Bladder microvascular endothelial cell (primary cell): ENCODE data around the gene FHIP1B. TPM values are rescaled to one million over a fixed set of nuclear protein-coding genes. Genes with fewer than 3 reads are reported as not detected.

Source experiments
- total RNA-seq: library from RNA; depleted of rRNA; stranded (reverse); fragments of >200 nt; gene quantifications from 2 replicates; pipeline ENCODE4 v1.2.3, GENCODE V29; 2014

The FHIP1B gene
- total RNA-seq, result 5.2 and 10.1 TPM in 2 replicates

DNA sequence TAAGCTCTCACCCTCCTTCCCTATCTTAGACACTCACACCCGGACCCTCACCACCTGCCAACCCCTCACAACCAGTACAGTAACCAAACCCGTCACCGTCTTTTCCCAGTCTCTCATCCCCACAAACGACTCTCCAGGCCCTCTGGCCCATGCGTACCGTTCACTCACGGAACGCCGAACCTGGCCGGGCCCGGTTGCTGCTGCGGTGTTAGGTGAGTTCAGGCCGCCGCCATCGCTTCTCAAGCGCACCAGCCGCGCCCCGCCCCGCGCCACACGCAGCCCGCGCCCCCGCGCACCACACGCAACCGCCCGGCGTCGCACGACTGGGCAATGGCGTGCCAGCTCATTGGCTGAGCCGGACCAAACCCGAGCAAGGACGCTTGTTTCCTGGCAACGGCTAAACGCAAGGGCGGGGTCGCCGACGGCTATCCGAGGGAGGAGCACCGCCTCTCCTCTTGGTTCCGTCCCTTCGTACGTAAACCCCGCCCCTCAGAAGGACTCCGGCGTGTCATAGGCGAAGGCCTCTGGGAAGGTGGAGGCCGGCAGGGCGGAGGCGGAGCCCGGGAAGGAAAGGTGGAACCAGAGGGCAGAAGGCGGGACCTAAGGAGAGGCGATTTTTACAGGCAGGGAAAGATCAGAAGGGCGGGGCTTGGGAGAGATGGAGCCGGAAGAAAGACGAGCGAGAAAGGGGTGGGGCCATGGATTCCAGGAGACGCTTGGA, at the start of gene FHIP1B:
Gene FHIP1B, minus strand, starts transcription at position 250 of the 721 bp plus-strand sequence. CDS start 10,120 bp downstream, outside the sequence.

DNA sequence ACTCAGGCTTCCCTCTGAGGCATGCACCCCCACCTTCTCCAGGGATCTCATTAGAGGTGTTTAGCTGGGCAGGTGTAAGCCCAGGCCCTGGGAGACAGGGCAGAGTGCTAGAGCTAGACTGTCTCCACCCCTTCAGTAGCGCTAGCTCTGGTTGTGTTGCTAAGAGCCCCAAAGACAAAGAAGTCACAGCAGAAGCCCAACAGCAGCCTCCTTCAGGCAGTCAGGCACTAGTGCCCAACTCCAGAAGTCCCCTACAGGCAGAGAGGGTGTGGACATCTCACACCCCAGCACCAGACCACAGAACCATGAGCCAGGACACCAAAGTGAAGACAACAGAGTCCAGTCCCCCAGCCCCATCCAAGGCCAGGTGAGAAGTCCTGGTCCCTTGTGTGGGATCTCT, 4.5 kb upstream of the FHIP1B start, which contains the start of gene CNGA4:
Gene CNGA4, plus strand, starts transcription at position 188 of the 400 bp plus-strand sequence. Its CDS starts 118 bp downstream, at position 306.

DNA sequence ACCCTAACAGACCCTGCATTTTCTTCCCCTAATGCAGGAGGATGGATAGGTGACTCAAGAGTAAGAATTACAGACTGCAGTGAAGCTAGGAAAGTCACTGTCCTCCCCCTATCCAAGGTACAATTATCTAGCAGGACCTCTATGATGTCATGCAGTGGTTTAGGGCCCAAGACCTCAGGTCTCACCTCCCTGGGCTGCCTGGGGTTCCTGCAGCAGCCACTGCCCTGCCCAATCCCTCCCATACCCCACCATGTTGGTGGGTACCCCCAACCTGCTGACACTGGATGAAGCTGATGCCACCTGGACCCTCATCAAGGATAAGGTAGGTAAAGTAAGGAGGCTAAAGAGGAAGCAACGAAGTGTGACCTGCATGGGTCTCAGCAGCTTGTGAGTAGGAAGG, 29.1 kb downstream of the FHIP1B start, which contains the start of gene C11orf42:
Gene C11orf42, plus strand, starts transcription at position 192 of the 400 bp plus-strand sequence. Its CDS starts 59 bp downstream, at position 251.

DNA sequence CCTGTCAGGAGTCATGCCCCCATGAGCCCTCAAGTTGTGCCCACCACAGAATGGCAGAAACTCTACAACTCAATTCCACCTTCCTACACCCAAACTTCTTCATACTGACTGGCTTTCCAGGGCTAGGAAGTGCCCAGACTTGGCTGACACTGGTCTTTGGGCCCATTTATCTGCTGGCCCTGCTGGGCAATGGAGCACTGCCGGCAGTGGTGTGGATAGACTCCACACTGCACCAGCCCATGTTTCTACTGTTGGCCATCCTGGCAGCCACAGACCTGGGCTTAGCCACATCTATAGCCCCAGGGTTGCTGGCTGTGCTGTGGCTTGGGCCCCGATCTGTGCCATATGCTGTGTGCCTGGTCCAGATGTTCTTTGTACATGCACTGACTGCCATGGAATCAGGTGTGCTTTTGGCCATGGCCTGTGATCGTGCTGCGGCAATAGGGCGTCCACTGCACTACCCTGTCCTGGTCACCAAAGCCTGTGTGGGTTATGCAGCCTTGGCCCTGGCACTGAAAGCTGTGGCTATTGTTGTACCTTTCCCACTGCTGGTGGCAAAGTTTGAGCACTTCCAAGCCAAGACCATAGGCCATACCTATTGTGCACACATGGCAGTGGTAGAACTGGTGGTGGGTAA, 35.1 kb downstream of the FHIP1B start, which contains the start of gene OR52W1:
Gene OR52W1, plus strand, starts transcription at position 51 of the 637 bp plus-strand sequence. Its CDS starts 0 bp downstream, at position 51.

DNA sequence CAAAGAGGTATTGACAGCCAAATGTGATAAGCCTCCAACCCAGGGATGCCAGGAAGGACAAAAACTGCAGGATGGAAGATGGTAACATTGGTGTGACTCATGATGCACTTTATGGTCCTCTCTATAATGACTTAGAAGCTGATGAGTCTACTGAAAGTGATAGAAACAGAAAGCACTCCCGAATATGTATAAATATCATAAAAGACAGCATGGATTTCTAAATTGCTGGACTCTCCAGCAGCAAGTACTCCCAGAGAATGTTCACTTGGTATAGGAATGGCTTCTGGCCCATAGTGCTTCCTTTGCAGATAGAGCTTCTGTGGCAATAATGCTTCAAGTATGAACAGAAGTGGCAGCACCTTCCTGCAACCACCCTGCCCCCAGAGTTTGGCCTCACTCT, 64.2 kb downstream of the FHIP1B start, which contains the start of gene OR52B2:
Gene OR52B2, minus strand, starts transcription at position 101 of the 400 bp plus-strand sequence. Its CDS starts 0 bp downstream, at position 101.

Other genes with a start within 250 kb of the FHIP1B start
- gene OR52L1, start 247.7 kb downstream of the FHIP1B start, total RNA-seq, result not detected in 2 replicates
- gene OR56A4, start 227.7 kb downstream of the FHIP1B start, total RNA-seq, result not detected in 2 replicates
- gene OR56A1, start 203.9 kb downstream of the FHIP1B start, total RNA-seq, result not detected in 2 replicates
- gene OR56B4, start 127.0 kb downstream of the FHIP1B start, total RNA-seq, result not detected in 2 replicates
- under 0.01 TPM in 1 of 2 replicates, not detected in the other for gene OR52B2, start 64.3 kb downstream of the FHIP1B start, total RNA-seq
- gene OR52W1, start 35.4 kb downstream of the FHIP1B start, total RNA-seq, result not detected in 2 replicates
- not detected in 2 replicates for gene C11orf42, start 29.1 kb downstream of the FHIP1B start, total RNA-seq
- not detected in 2 replicates for gene CNGA4, start 4.5 kb upstream of the FHIP1B start, total RNA-seq
- 0.13 TPM in 1 of 2 replicates, not detected in the other for gene CCKBR, start 25.2 kb upstream of the FHIP1B start, total RNA-seq
- 66.6 and 182 TPM in 2 replicates for gene CAVIN3, start 85.9 kb upstream of the FHIP1B start, total RNA-seq
- 12.6 and 28.5 TPM in 2 replicates for gene SMPD1, start 155.8 kb upstream of the FHIP1B start, total RNA-seq
- 37.8 and 38.0 TPM in 2 replicates for gene APBB1, start 184.5 kb upstream of the FHIP1B start, total RNA-seq
- gene HPX, start 206.4 kb upstream of the FHIP1B start, total RNA-seq, result 0.32 and 0.57 TPM in 2 replicates
- gene TRIM3, start 239.3 kb upstream of the FHIP1B start, total RNA-seq, result 19.8 and 28.1 TPM in 2 replicates
- gene ARFIP2, start 246.7 kb upstream of the FHIP1B start, total RNA-seq, result 30.1 and 36.5 TPM in 2 replicates
- gene TIMM10B, start 246.9 kb upstream of the FHIP1B start, total RNA-seq, result 21.8 and 25.3 TPM in 2 replicates